ENCODE measurements around the gene ECI1. TPM values are rescaled to one million over a fixed set of nuclear protein-coding genes. Genes with fewer than 3 reads are reported as not detected.

The ECI1 gene
- total and polyA plus RNA-seq, 2 of the 13 experiments (the other 11 are each of a cell fraction or from before 2014, with no cell fraction given) = 82.0 to 102 TPM

DNA sequence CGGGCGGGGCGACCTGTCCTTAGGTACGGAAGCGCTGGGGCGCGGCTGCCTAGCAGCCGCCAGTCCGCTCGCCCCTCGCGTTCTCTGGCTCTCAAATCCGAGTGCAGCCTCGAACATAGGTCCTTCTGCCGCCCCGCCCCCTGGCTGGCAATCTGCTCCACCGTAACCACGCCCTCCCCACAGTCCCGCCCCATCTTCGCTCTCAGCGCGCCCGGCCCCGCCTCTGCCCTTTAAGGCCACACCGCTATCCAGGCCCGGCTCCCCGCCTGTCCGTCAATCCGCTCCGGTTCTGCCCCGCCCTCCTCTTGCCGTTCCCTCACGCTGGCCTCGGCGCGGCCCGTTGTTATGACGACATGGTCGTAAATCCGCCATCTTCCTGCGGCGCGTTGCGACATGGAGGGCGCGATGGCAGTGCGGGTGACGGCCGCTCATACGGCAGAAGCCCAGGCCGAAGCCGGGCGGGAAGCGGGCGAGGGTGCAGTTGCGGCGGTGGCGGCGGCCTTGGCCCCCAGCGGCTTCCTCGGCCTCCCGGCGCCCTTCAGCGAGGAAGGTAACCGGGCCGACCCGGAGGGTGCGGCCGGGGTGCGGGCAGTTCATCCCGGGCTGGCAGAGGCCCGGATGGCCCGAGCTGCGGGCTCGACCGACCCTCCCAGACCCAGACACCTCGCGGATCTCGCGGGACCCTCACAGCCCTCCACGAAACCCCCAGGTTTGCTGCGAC is 28.0 kb downstream of the ECI1 start, which contains the start of gene E4F1 (continued):
- TF ChIP-seq EHMT2 (IDR thresholded peaks at IDR 0.05; ENCODE audit: borderline replicate concordance, low read depth, low read length) (no peak), ZNF562 (CRISPR knock-in tag; IDR thresholded peaks at IDR 0.05; ENCODE audit: borderline replicate concordance) (no peak), TCF12 (IDR thresholded peaks at IDR 0.05) (no peak), TCF12 (CRISPR knock-in tag; IDR thresholded peaks at IDR 0.05) (peak; percentile 68; the same call in 1 of the 2 replicates), ZNF577 (CRISPR knock-in tag; IDR thresholded peaks at IDR 0.05; ENCODE audit: borderline replicate concordance, low read depth) (no peak), SAFB2 (CRISPR knock-in tag; IDR thresholded peaks at IDR 0.05; ENCODE audit: borderline replicate concordance, low read depth) (no peak), ZNF446 (CRISPR knock-in tag; IDR thresholded peaks at IDR 0.05) (no peak), ZNF124 (CRISPR knock-in tag; IDR thresholded peaks at IDR 0.05) (peak; percentile 25; the same call in 1 of the 2 replicates), CBX5 (CRISPR knock-in tag; IDR thresholded peaks at IDR 0.05; ENCODE audit: borderline replicate concordance) (peak; percentile 57; the same call in 1 of the 2 replicates), PITX1 (CRISPR knock-in tag; IDR thresholded peaks at IDR 0.05) (peak; percentile 90), ZNF138 (CRISPR knock-in tag; IDR thresholded peaks at IDR 0.05; ENCODE audit: low read depth) (peak; percentile 51; the same call in 1 of the 2 replicates), SRSF4 (IDR thresholded peaks at IDR 0.05; ENCODE audit: low read depth, low read length, poor library complexity, severe bottlenecking) (no peak), PAX8 (CRISPR knock-in tag; IDR thresholded peaks at IDR 0.05; ENCODE audit: borderline replicate concordance) (no peak), NFKB2 (CRISPR knock-in tag; IDR thresholded peaks at IDR 0.05; ENCODE audit: borderline replicate concordance) (peak; percentile 32; the same call in 1 of the 2 replicates), U2AF1 (optimal IDR thresholded peaks at IDR 0.05; ENCODE audit: low read depth, low read length) (no peak)
- TF ChIP-seq, protein P1, sequence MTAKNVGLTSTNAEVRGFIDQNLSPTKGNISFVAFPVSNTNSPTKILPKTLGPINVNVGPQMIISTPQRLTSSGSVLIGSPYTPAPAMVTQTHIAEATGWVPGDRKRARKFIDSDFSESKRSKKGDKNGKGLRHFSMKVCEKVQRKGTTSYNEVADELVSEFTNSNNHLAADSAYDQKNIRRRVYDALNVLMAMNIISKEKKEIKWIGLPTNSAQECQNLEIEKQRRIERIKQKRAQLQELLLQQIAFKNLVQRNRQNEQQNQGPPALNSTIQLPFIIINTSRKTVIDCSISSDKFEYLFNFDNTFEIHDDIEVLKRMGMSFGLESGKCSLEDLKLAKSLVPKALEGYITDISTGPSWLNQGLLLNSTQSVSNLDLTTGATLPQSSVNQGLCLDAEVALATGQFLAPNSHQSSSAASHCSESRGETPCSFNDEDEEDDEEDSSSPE (CRISPR knock-in tag; IDR thresholded peaks at IDR 0.05) = peak; percentile 81
- TF ChIP-seq, protein P2, sequence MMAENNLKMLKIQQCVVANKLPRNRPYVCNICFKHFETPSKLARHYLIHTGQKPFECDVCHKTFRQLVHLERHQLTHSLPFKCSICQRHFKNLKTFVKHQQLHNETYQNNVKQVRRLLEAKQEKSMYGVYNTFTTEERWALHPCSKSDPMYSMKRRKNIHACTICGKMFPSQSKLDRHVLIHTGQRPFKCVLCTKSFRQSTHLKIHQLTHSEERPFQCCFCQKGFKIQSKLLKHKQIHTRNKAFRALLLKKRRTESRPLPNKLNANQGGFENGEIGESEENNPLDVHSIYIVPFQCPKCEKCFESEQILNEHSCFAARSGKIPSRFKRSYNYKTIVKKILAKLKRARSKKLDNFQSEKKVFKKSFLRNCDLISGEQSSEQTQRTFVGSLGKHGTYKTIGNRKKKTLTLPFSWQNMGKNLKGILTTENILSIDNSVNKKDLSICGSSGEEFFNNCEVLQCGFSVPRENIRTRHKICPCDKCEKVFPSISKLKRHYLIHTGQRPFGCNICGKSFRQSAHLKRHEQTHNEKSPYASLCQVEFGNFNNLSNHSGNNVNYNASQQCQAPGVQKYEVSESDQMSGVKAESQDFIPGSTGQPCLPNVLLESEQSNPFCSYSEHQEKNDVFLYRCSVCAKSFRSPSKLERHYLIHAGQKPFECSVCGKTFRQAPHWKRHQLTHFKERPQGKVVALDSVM (CRISPR knock-in tag; IDR thresholded peaks at IDR 0.05) = 0 out of 2 replicates have a peak, but pooled peaks have one; percentile 36
- TF ChIP-seq, protein P3, sequence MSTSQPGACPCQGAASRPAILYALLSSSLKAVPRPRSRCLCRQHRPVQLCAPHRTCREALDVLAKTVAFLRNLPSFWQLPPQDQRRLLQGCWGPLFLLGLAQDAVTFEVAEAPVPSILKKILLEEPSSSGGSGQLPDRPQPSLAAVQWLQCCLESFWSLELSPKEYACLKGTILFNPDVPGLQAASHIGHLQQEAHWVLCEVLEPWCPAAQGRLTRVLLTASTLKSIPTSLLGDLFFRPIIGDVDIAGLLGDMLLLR (CRISPR knock-in tag; IDR thresholded peaks at IDR 0.05) = peak; percentile 55; the same call in 1 of the 2 replicates
- TF ChIP-seq, protein P4, sequence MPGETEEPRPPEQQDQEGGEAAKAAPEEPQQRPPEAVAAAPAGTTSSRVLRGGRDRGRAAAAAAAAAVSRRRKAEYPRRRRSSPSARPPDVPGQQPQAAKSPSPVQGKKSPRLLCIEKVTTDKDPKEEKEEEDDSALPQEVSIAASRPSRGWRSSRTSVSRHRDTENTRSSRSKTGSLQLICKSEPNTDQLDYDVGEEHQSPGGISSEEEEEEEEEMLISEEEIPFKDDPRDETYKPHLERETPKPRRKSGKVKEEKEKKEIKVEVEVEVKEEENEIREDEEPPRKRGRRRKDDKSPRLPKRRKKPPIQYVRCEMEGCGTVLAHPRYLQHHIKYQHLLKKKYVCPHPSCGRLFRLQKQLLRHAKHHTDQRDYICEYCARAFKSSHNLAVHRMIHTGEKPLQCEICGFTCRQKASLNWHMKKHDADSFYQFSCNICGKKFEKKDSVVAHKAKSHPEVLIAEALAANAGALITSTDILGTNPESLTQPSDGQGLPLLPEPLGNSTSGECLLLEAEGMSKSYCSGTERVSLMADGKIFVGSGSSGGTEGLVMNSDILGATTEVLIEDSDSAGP (CRISPR knock-in tag; IDR thresholded peaks at IDR 0.05; ENCODE audit: borderline replicate concordance) = peak; percentile 93
- TF ChIP-seq, protein P5, sequence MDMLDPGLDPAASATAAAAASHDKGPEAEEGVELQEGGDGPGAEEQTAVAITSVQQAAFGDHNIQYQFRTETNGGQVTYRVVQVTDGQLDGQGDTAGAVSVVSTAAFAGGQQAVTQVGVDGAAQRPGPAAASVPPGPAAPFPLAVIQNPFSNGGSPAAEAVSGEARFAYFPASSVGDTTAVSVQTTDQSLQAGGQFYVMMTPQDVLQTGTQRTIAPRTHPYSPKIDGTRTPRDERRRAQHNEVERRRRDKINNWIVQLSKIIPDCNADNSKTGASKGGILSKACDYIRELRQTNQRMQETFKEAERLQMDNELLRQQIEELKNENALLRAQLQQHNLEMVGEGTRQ (IDR thresholded peaks at IDR 0.05; ENCODE audit: low read depth, low read length) = no peak
- TF ChIP-seq, protein P5 (CRISPR knock-in tag; IDR thresholded peaks at IDR 0.05; ENCODE audit: borderline replicate concordance) = peak; percentile 51; the same call in 1 of the 2 replicates

All from HepG2 (cell line).